ENCODE results near the gene WNT10A.

Gene WNT10A

GRCh38 chr2:218877331-218877730 lies 3.3 kb upstream of the WNT10A start:
- peak; percentile 47 for DNase-seq (ENCODE audit: low read depth, low spot score)

- DNase-seq (ENCODE audit: low read depth, low spot score), result no peak
Measured at GRCh38 chr2:218877891-218878290, 2.8 kb upstream of the WNT10A start.

- DNase-seq (ENCODE audit: low read depth, low spot score), result no peak
Measured at GRCh38 chr2:218878486-218878885, 2.2 kb upstream of the WNT10A start.

GRCh38 chr2:218878926-218879761 lies 1.5 kb upstream of the WNT10A start:
- DNase-seq (ENCODE audit: low read depth, low spot score), result peak; percentile 72

- DNase-seq (ENCODE audit: low read depth, low spot score), result no peak
Measured at GRCh38 chr2:218879776-218880101, 913 bp upstream of the WNT10A start.

GRCh38 chr2:218880859-218881594 lies 375 bp downstream of the WNT10A start:
- no peak for DNase-seq (ENCODE audit: low read depth, low spot score)

- DNase-seq (ENCODE audit: low read depth, low spot score), result no peak
Measured at GRCh38 chr2:218881744-218882460, 1.2 kb downstream of the WNT10A start.

- DNase-seq (ENCODE audit: low read depth, low spot score), result no peak
Measured at GRCh38 chr2:218882461-218882816, 1.8 kb downstream of the WNT10A start.

GRCh38 chr2:218882866-218883366 lies 2.3 kb downstream of the WNT10A start:
- no peak for DNase-seq (ENCODE audit: low read depth, low spot score)

- DNase-seq (ENCODE audit: low read depth, low spot score), result no peak
Measured at GRCh38 chr2:218883491-218884490, 3.1 kb downstream of the WNT10A start.

GRCh38 chr2:218884519-218884918 lies 3.9 kb downstream of the WNT10A start:
- no peak for DNase-seq (ENCODE audit: low read depth, low spot score)

GRCh38 chr2:218885981-218886947 lies 5.6 kb downstream of the WNT10A start:
- no peak for DNase-seq (ENCODE audit: low read depth, low spot score)

GRCh38 chr2:218887079-218887478 lies 6.4 kb downstream of the WNT10A start:
- DNase-seq (ENCODE audit: low read depth, low spot score), result no peak

GRCh38 chr2:218888341-218888740 lies 7.7 kb downstream of the WNT10A start:
- DNase-seq (ENCODE audit: low read depth, low spot score), result no peak

- no peak for DNase-seq (ENCODE audit: low read depth, low spot score)
Measured at GRCh38 chr2:218889937-218890336, 9.3 kb downstream of the WNT10A start.

GRCh38 chr2:218890369-218890768 lies 9.7 kb downstream of the WNT10A start:
- DNase-seq (ENCODE audit: low read depth, low spot score), result no peak

GRCh38 chr2:218891275-218892135 lies 10.9 kb downstream of the WNT10A start:
- DNase-seq (ENCODE audit: low read depth, low spot score), result no peak

- DNase-seq (ENCODE audit: low read depth, low spot score), result peak; percentile 74
Measured at GRCh38 chr2:218892693-218893348, 12.2 kb downstream of the WNT10A start.
